Epithelial cell of esophagus (primary cell): ENCODE measurements around the gene MAPRE2.

Source experiments
- DNase-seq: peaks from one replicate; pipeline ENCODE4 v3.0.0; 2010; ENCODE audit warnings: low read depth
- H3K4me3 ChIP-seq: 2 replicates; pipeline ENCODE4 v1.5.1; 2011; ENCODE audit warnings: mild to moderate bottlenecking, low read length, control low read depth
- TF ChIP-seq, protein P1 (sequence below): IDR thresholded peaks from 2 replicates; pipeline ENCODE4 v1.5.1; 2011; ENCODE audit warnings: low read depth, mild to moderate bottlenecking, low read length, control low read depth, inconsistent platforms; ENCODE audit not compliant: insufficient read depth; ENCODE audit errors: missing control alignments

Gene MAPRE2

DNA sequence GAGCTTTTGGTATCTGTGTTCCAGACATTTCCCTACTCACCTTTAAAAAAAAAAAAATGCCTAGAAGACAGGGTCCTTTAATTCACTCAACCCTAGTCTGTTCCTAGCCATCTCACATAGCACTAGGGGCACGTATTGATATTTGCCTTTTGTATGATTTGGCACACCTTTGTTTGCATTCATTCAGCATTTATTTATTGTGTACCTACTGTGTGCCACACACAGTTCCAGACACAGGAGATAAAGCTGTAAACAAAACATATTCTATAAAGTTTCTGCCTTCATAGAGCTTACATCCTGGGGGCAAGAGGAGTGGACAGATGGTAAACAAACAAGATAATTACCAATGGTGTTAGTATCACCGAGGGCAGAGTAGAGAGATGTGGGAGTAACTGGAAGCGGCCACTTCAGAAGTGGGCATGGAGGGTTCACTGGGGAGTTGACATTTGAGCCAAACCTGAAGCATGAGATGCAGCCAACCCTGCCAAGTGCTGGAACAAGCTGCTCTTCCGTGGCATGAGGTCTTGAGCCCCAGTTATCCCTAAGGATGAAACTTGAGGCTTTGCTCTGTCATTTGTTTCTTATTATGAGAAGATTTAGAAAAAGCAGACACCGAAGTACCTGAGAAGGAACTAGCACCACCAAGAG, 18.2 kb downstream of the MAPRE2 start:
- TF ChIP-seq, protein P1, sequence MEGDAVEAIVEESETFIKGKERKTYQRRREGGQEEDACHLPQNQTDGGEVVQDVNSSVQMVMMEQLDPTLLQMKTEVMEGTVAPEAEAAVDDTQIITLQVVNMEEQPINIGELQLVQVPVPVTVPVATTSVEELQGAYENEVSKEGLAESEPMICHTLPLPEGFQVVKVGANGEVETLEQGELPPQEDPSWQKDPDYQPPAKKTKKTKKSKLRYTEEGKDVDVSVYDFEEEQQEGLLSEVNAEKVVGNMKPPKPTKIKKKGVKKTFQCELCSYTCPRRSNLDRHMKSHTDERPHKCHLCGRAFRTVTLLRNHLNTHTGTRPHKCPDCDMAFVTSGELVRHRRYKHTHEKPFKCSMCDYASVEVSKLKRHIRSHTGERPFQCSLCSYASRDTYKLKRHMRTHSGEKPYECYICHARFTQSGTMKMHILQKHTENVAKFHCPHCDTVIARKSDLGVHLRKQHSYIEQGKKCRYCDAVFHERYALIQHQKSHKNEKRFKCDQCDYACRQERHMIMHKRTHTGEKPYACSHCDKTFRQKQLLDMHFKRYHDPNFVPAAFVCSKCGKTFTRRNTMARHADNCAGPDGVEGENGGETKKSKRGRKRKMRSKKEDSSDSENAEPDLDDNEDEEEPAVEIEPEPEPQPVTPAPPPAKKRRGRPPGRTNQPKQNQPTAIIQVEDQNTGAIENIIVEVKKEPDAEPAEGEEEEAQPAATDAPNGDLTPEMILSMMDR: no peak
- H3K4me3 ChIP-seq: no peak overlapping the region
- DNase-seq: no peak

GRCh38 chr18:35060122-35060815, 19.1 kb downstream of the MAPRE2 start:
- DNase-seq: no peak
- TF ChIP-seq, protein P1: no peak
- no peak overlapping the region for H3K4me3 ChIP-seq

DNA sequence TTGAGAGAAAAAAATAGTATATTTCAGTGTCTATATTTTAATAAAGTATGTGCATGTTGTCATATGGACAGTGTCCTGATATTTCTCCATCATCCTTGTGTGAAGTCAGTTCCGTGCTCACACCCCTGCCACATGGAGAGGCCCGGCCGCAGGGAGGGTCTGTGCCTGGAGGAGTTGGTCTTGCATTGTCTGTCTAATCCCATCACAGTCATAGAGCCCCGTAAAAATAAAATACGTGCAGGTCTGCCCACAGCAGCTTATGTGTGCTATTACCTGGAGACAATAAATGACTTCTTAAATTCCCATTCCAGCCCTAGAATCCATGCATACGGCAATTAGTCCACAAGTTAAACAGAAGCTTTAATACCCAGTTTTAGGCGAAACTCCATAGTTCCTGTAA, 20.1 kb downstream of the MAPRE2 start:
- no peak overlapping the region for H3K4me3 ChIP-seq
- TF ChIP-seq, protein P1: no peak
- DNase-seq: no peak

DNA sequence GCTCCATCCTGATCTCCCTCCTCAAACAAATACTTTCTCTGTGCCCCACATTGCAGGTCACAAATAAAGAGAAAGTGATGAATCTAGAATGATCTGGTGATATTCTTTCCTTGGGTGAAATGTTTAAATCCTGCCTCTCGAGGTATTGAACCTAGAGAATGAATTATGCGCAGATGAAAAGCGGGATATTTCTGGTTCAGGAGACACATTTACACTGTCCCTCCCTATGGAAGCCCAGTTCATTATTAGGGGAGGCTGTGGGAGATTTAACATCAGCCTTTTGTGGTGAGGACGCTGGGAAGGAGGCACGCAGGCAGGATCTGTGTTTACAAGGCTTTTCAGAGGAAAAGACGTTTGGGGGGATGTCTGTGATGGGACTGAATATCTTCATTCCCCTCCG, 20.6 kb downstream of the MAPRE2 start:
- no peak overlapping the region for H3K4me3 ChIP-seq
- TF ChIP-seq, protein P1: no peak
- no peak for DNase-seq

GRCh38 chr18:35062408-35062807, 21.2 kb downstream of the MAPRE2 start:
- no peak overlapping the region for H3K4me3 ChIP-seq
- TF ChIP-seq, protein P1: no peak
- no peak for DNase-seq

DNA sequence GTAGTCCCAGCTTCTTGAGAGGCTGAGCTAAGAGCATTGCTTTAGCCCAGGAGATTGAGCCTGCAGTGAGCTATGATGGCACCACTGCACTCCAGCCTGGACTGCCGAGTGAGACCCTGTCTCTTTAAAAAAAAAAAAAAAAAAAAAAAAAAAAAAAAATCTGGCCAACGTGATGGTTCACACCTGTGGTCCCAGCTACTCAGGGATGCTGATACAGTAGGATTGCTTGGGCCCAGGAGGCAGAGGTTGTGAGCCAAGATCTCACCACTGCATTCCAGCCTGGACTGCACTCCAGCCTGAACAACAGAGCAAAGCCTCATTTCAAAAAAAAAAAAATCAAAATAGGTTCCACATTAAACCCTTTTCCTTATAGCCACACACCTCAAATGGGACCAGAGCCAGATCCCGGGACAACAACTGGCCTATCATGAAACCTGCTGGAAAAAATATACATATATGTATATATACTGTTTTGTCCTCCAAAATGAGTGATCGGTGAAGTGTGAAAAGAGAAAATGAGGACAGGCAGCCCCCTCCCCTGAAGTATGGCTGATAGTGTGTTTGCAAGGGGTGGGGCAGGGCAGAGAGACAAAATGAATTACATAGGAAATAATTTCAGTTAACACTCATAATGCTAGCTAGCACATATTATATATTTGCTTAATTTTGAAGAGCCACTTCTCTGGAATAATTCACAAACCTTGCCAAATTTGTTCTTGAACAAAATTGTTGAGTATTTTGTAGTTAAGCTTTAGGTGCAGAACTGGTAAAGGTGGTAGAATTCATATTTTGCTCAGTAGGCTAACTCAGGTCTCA, 22.9 kb downstream of the MAPRE2 start:
- TF ChIP-seq, protein P1: no peak
- DNase-seq: no peak
- H3K4me3 ChIP-seq: no peak overlapping the region

GRCh38 chr18:35067454-35067853, 26.2 kb downstream of the MAPRE2 start:
- H3K4me3 ChIP-seq: no peak overlapping the region
- TF ChIP-seq, protein P1: no peak
- no peak for DNase-seq
